Right lobe of liver (tissue), 4 donors: Measurements from ENCODE around the gene HOXA10.

ENCODE experiments used
- CTCF ChIP-seq, 4 donors: fragments of 200-600 bp in 3 of 4; fragments of 450-650 bp in 1 of 4; IDR thresholded peaks; one replicate each; pipeline versions ENCODE4 v1.5.1 to v1.8.0; 2016 to 2022; ENCODE audit warnings: antibody characterized with exemption in 4 of 4, mild to moderate bottlenecking in 2 of 4
- POLR2A ChIP-seq: fragments of 450-650 bp; IDR thresholded peaks from one replicate; pipeline ENCODE4 v1.6.1; 2017; ENCODE audit warnings: antibody characterized with exemption, mild to moderate bottlenecking
- donor health status: DM: no; HTN: no; CAD: no.
- donor health status: DM: no; HTN: no; CAD: no.
- donor health status: DM: no; HTN: yes; CAD: no.

GRCh38 chr7:27172823-27173510, 1.2 kb downstream of the HOXA10 start:
- TF ChIP-seq POLR2A (no peak), CTCF (IDR thresholded peaks at IDR 0.05) (no peak)
